AG09319 (cell line): ENCODE data around the gene SERPINB8.

Source experiments
- DNase-seq: peaks from one replicate; pipeline ENCODE4 v3.0.0-alpha.2; 2010; ENCODE audit warnings: low read depth; ENCODE audit errors: extremely low read depth
- TF ChIP-seq, protein P1 (sequence below): IDR thresholded peaks from 2 replicates; pipeline ENCODE4 v1.5.1; 2011; ENCODE audit warnings: low read depth, mild to moderate bottlenecking, inconsistent platforms, low read length, moderate library complexity

SERPINB8 gene

GRCh38 chr18:63980027-63980426 lies 10.1 kb downstream of the SERPINB8 start:
- TF ChIP-seq, protein P1, sequence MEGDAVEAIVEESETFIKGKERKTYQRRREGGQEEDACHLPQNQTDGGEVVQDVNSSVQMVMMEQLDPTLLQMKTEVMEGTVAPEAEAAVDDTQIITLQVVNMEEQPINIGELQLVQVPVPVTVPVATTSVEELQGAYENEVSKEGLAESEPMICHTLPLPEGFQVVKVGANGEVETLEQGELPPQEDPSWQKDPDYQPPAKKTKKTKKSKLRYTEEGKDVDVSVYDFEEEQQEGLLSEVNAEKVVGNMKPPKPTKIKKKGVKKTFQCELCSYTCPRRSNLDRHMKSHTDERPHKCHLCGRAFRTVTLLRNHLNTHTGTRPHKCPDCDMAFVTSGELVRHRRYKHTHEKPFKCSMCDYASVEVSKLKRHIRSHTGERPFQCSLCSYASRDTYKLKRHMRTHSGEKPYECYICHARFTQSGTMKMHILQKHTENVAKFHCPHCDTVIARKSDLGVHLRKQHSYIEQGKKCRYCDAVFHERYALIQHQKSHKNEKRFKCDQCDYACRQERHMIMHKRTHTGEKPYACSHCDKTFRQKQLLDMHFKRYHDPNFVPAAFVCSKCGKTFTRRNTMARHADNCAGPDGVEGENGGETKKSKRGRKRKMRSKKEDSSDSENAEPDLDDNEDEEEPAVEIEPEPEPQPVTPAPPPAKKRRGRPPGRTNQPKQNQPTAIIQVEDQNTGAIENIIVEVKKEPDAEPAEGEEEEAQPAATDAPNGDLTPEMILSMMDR: no peak

DNA sequence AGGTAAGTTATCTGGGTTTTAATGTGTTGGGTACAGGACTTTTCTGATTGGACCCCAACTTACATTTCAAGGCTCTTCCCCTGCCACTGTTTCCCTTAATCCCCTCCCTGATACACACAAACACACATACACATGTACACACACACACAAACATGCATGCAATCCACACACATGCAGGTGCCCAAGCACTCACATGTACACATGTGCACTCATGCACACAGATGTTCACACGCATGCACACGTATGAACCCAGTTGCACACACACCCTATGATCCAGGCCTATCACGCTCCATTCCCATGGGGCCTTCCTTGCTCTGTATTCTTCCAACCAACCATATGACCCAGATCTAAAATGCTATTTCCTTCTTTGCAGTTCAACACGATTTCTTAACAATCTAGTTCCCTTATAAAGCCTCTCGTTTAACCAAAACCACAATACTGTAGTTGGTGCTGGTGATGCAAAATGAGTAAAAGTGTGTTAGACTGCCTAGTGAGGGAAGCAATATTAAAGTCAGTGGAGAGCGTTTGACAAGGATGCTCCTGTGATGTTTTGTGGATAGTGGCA lies 11.1 kb downstream of the SERPINB8 start:
- DNase-seq: no peak
- TF ChIP-seq, protein P1: no peak

More at GRCh38 chr18:63980027-63980426, 10.1 kb downstream of the SERPINB8 start:
- no peak for DNase-seq

- no peak for DNase-seq
- TF ChIP-seq, protein P1: no peak
These were observed 11.8 kb downstream of the SERPINB8 start for GRCh38 chr18:63981719-63982118.

DNA sequence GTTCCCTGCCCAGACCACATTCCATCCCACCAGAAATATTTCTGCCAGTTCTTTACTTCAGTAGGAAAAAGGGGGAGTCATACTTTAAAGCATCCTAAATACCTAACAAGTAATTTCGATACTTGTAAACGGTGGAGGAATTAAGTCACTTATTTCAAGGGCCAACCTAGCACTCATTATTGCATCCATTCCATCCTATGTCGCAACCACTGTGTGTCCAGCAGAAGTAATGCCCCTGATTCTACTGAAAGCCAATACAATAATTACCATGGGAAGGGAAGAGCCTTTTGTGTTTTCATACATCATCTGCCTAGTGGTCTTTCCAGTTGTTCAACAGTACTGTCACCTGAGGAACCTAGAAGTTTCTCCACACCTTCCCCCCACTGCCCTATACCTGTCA lies 12.5 kb downstream of the SERPINB8 start:
- DNase-seq: no peak
- TF ChIP-seq, protein P1: no peak

GRCh38 chr18:63986885-63987284 lies 17.0 kb downstream of the SERPINB8 start:
- TF ChIP-seq, protein P1: no peak
- DNase-seq: no peak

DNA sequence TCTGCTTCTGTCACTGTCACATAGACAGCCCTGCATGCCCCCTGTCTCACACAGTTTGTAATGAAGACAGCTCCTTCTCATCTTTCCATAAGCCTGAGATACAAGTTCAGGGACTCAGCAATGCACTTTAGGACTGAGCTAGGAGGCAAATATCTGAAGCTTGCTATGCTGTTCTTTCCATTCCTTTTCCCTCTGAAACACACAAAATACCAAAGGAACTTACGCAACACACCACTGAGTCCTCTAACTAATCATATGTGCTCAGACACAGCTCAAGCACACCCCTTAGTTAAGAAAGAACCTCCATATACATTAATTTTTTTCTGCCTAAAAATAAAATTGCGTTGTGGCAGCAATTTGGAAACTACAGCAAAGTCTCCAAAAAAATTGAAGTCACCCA lies 17.9 kb downstream of the SERPINB8 start:
- DNase-seq: no peak
- TF ChIP-seq, protein P1: no peak

- no peak for DNase-seq
- TF ChIP-seq, protein P1: no peak
These were observed 22.9 kb downstream of the SERPINB8 start for GRCh38 chr18:63992751-63993150.
